Muscle layer of colon (tissue), 2 donors: ENCODE results near the gene OR2M5.

Experiments used
- H3K27ac ChIP-seq: one replicate; pipeline ENCODE4 v1.7.0; 2013; ENCODE audit warnings: low read depth, mild to moderate bottlenecking, low read length, moderate library complexity
- H3K27me3 ChIP-seq, 2 donors: one replicate each; pipeline ENCODE4 v1.7.0; 2013; ENCODE audit warnings: low read length in 2 of 2, mild to moderate bottlenecking in 2 of 2; ENCODE audit not compliant: insufficient read depth in 2 of 2, control insufficient read depth in 1 of 2
- H3K36me3 ChIP-seq: one replicate; pipeline ENCODE4 v1.7.0; 2013; ENCODE audit warnings: mild to moderate bottlenecking, low read length; ENCODE audit not compliant: insufficient read depth
- H3K4me1 ChIP-seq: one replicate; pipeline ENCODE4 v1.7.0; 2013; ENCODE audit warnings: mild to moderate bottlenecking, low read length; ENCODE audit not compliant: insufficient read depth
- H3K4me3 ChIP-seq, 2 donors: one replicate each; pipeline ENCODE4 v1.7.0; 2013; ENCODE audit warnings: low read length in 2 of 2, low read depth in 1 of 2, mild to moderate bottlenecking in 1 of 2, moderate library complexity in 1 of 2
- H3K9ac ChIP-seq: one replicate; pipeline ENCODE4 v1.7.0; 2013; ENCODE audit warnings: low read length
- H3K9me3 ChIP-seq: one replicate; pipeline ENCODE4 v1.7.0; 2013; ENCODE audit warnings: mild to moderate bottlenecking, low read length
- donor health status: abdominal sarcoma.
- donor health status: Adenocarcinoma of cecum.

The OR2M5 gene

GRCh38 chr1:248158758-248159157, 13.8 kb downstream of the OR2M5 start:
- Histone ChIP-seq H3K9ac (no peak overlapping the region), H3K36me3 (no peaks in the 10 kb centered on the region), H3K9me3 (no peaks in the 10 kb centered on the region), H3K27me3 (no peaks in the 10 kb centered on the region), H3K4me1 (no peaks in the 10 kb centered on the region), H3K4me3 (no peak overlapping the region), H3K27ac (no peak overlapping the region)

- no peaks in the 10 kb centered on the region for H3K27me3 ChIP-seq
- H3K27ac ChIP-seq = no peak overlapping the region
- no peak overlapping the region for H3K4me3 ChIP-seq
- no peak overlapping the region for H3K9ac ChIP-seq
- no peaks in the 10 kb centered on the region for H3K4me1 ChIP-seq
- H3K9me3 ChIP-seq = no peaks in the 10 kb centered on the region
- no peaks in the 10 kb centered on the region for H3K36me3 ChIP-seq
Measured at GRCh38 chr1:248164031-248164430, 19.1 kb downstream of the OR2M5 start.

GRCh38 chr1:248165186-248165585, 20.2 kb downstream of the OR2M5 start:
- Histone ChIP-seq H3K4me1 (no peaks in the 10 kb centered on the region), H3K27me3 (no peaks in the 10 kb centered on the region), H3K9me3 (no peaks in the 10 kb centered on the region), H3K4me3 (no peak overlapping the region), H3K9ac (no peak overlapping the region), H3K36me3 (no peaks in the 10 kb centered on the region), H3K27ac (no peak overlapping the region)

GRCh38 chr1:248174521-248174920, 29.6 kb downstream of the OR2M5 start, which contains the start of gene OR2M2:
Gene OR2M2 (plus strand): TSS chr1:248174821. CDS start chr1:248179986, 5,165 bp downstream.
- Histone ChIP-seq H3K4me1 (no peaks in the 10 kb centered on the region), H3K36me3 (no peaks in the 10 kb centered on the region), H3K4me3 (no peak within 1 kb of the TSS), H3K9me3 (no peaks in the 10 kb centered on the region), H3K9ac (no peak within 1 kb of the TSS), H3K27ac (no peak within 1 kb of the TSS), H3K27me3 (no peaks in the 10 kb centered on the region)

GRCh38 chr1:248183996-248184395, 39.0 kb downstream of the OR2M5 start:
- H3K27me3 ChIP-seq = no peaks in the 10 kb centered on the region
- H3K27ac ChIP-seq = no peak overlapping the region
- H3K36me3 ChIP-seq = no peaks in the 10 kb centered on the region
- H3K9me3 ChIP-seq = no peaks in the 10 kb centered on the region
- no peak overlapping the region for H3K4me3 ChIP-seq
- no peaks in the 10 kb centered on the region for H3K4me1 ChIP-seq
- no peak overlapping the region for H3K9ac ChIP-seq

- no peaks in the 10 kb centered on the region for H3K36me3 ChIP-seq
- no peaks in the 10 kb centered on the region for H3K9me3 ChIP-seq
- H3K27me3 ChIP-seq = no peaks in the 10 kb centered on the region
- no peaks in the 10 kb centered on the region for H3K4me1 ChIP-seq
- H3K4me3 ChIP-seq = no peak overlapping the region
- no peak overlapping the region for H3K9ac ChIP-seq
- H3K27ac ChIP-seq = no peak overlapping the region
Measured at GRCh38 chr1:248187363-248187762, 42.4 kb downstream of the OR2M5 start.

- no peaks in the 10 kb centered on the region for H3K9me3 ChIP-seq
- no peaks in the 10 kb centered on the region for H3K27me3 ChIP-seq
- H3K4me3 ChIP-seq = no peak overlapping the region
- H3K27ac ChIP-seq = no peak overlapping the region
- no peaks in the 10 kb centered on the region for H3K4me1 ChIP-seq
- no peak overlapping the region for H3K9ac ChIP-seq
- no peaks in the 10 kb centered on the region for H3K36me3 ChIP-seq
Measured at GRCh38 chr1:248189026-248189425, 44.1 kb downstream of the OR2M5 start.

- Histone ChIP-seq H3K27me3 (no peaks in the 10 kb centered on the region), H3K36me3 (no peaks in the 10 kb centered on the region), H3K9ac (no peak overlapping the region), H3K4me1 (no peaks in the 10 kb centered on the region), H3K4me3 (no peak overlapping the region), H3K9me3 (no peaks in the 10 kb centered on the region), H3K27ac (no peak overlapping the region)
Measured at GRCh38 chr1:248194117-248194516, 49.2 kb downstream of the OR2M5 start.
